ENCODE results near the gene EXD3.

DNA sequence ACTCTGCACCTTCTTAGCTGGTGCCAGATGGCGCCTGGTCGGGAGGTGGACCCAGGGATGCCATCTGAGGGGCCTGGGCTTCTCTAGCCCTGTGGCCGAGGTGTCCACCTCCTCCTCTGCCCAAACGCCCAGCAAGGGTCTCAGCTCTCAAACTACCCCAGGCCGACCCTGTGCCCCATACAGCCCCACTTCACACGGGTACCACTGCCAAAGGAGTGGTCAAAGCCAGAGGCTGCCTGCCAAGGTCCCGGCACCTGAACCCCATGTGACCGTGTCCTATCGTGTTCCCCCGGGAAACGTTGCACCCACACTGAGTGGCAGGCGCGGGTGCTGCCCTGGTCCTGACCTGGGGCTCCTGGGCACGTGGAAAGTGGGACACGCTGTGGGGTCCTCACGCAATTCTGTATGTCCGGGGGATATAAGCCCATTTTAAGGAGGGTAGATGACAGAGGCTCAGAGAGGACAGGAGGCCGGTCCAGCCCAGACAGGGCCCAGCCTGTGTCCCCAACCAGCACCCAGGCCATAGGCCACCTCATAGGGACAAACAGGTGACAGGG, 16.3 kb upstream of the EXD3 start:
- no peak for TF ChIP-seq EZH2 (optimal IDR thresholded peaks at IDR 0.05; ENCODE audit: low read depth, low read length)
- TF ChIP-seq, protein P1, sequence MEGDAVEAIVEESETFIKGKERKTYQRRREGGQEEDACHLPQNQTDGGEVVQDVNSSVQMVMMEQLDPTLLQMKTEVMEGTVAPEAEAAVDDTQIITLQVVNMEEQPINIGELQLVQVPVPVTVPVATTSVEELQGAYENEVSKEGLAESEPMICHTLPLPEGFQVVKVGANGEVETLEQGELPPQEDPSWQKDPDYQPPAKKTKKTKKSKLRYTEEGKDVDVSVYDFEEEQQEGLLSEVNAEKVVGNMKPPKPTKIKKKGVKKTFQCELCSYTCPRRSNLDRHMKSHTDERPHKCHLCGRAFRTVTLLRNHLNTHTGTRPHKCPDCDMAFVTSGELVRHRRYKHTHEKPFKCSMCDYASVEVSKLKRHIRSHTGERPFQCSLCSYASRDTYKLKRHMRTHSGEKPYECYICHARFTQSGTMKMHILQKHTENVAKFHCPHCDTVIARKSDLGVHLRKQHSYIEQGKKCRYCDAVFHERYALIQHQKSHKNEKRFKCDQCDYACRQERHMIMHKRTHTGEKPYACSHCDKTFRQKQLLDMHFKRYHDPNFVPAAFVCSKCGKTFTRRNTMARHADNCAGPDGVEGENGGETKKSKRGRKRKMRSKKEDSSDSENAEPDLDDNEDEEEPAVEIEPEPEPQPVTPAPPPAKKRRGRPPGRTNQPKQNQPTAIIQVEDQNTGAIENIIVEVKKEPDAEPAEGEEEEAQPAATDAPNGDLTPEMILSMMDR (IDR thresholded peaks at IDR 0.05; ENCODE audit: low read length) = no peak
